ENCODE measurements around the gene SEMA7A. TPM values are rescaled to one million over a fixed set of nuclear protein-coding genes. Genes with fewer than 3 reads are reported as not detected.

The SEMA7A gene
- polyA plus RNA-seq, 1 of the 3 experiments (the other 2 are of a cell fraction): 1.3 TPM

DNA sequence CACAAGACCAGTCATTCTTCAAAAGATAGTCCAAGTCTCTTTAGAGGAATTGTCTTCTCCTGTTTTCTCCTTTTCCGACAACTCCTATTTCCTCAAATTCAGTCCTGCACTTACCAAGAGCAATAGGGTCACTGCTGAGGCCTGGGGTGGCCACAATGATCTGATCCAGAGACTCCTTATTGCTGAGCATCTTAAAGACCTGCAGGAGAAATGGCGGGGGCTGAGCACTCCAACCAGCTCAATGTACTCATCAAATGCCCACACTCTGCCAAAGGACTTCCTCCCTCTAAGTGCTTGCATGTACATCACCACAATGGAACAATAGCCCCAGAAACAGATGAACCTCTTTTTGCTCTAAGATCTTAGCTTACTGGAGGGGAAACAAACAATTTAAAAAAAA is 17.6 kb upstream of the SEMA7A start:
- H3K4me1 ChIP-seq (ENCODE audit: control insufficient read depth in 1 of 2, insufficient read depth in 2 of 2, low read depth in 1 of 2, low read length in 1 of 2): no peaks in the 10 kb centered on the region
- H3K27me3 ChIP-seq (ENCODE audit: insufficient read depth): no peaks in the 10 kb centered on the region
- TF ChIP-seq MEF2A (IDR thresholded peaks at IDR 0.05; ENCODE audit: borderline replicate concordance, low read depth) (no peak), EP300 (IDR thresholded peaks at IDR 0.05; ENCODE audit: borderline replicate concordance in 1 of 2, low read depth in 1 of 2, low read length in 1 of 2) (no peak), CHD2 (IDR thresholded peaks at IDR 0.05; ENCODE audit: low read length, partially characterized antibody) (no peak), GATA2 (CRISPR knock-in tag; IDR thresholded peaks at IDR 0.05) (no peak), FOSL2 (IDR thresholded peaks at IDR 0.05; ENCODE audit: borderline replicate concordance, low read depth) (no peak)
- TF ChIP-seq, protein P1, sequence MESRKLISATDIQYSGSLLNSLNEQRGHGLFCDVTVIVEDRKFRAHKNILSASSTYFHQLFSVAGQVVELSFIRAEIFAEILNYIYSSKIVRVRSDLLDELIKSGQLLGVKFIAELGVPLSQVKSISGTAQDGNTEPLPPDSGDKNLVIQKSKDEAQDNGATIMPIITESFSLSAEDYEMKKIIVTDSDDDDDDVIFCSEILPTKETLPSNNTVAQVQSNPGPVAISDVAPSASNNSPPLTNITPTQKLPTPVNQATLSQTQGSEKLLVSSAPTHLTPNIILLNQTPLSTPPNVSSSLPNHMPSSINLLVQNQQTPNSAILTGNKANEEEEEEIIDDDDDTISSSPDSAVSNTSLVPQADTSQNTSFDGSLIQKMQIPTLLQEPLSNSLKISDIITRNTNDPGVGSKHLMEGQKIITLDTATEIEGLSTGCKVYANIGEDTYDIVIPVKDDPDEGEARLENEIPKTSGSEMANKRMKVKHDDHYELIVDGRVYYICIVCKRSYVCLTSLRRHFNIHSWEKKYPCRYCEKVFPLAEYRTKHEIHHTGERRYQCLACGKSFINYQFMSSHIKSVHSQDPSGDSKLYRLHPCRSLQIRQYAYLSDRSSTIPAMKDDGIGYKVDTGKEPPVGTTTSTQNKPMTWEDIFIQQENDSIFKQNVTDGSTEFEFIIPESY (IDR thresholded peaks at IDR 0.05; ENCODE audit: borderline replicate concordance, low read depth): no peak
- TF ChIP-seq, protein P2, sequence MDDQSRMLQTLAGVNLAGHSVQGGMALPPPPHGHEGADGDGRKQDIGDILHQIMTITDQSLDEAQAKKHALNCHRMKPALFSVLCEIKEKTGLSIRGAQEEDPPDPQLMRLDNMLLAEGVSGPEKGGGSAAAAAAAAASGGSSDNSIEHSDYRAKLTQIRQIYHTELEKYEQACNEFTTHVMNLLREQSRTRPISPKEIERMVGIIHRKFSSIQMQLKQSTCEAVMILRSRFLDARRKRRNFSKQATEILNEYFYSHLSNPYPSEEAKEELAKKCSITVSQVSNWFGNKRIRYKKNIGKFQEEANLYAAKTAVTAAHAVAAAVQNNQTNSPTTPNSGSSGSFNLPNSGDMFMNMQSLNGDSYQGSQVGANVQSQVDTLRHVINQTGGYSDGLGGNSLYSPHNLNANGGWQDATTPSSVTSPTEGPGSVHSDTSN (IDR thresholded peaks at IDR 0.05): no peak
- TF ChIP-seq, protein P3, sequence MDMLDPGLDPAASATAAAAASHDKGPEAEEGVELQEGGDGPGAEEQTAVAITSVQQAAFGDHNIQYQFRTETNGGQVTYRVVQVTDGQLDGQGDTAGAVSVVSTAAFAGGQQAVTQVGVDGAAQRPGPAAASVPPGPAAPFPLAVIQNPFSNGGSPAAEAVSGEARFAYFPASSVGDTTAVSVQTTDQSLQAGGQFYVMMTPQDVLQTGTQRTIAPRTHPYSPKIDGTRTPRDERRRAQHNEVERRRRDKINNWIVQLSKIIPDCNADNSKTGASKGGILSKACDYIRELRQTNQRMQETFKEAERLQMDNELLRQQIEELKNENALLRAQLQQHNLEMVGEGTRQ (IDR thresholded peaks at IDR 0.05; ENCODE audit: borderline replicate concordance, low read depth, low read length): no peak
- no peaks in the 10 kb centered on the region for H4K20me1 ChIP-seq (ENCODE audit: insufficient read depth)
- H3K9me2 ChIP-seq: no peaks in the 10 kb centered on the region
- no peaks in the 10 kb centered on the region for H3F3A ChIP-seq (replicated peaks; ENCODE audit: insufficient read depth)
- H3K4me2 ChIP-seq: no peak overlapping the region
- CTCF ChIA-PET: interaction anchor here (1.2 to 36.5 kb wide), 3 partner anchors 7 to 73 kb away, joined by 4 to 779 read pairs (median 6); partner anchors contain the start of gene CYP11A1
- H3K27ac ChIP-seq (ENCODE audit: low read depth in 2 of 2, low read length in 1 of 2): no peak overlapping the region
- no peak overlapping the region for H3K9ac ChIP-seq
- no peaks in the 10 kb centered on the region for H3K9me3 ChIP-seq
- no peak overlapping the region for H2AFZ ChIP-seq (ENCODE audit: low read depth)
- no peak overlapping the region for H3K4me3 ChIP-seq (ENCODE audit: low read depth in 2 of 2, low read length in 1 of 2)
- no peak for DNase-seq
- POLR2A ChIA-PET: no interaction called here
- no peaks in the 10 kb centered on the region for H3K79me2 ChIP-seq (ENCODE audit: insufficient read depth)
- 87% methylated on average over 2 of the region's 2 CpGs for WGBS (ENCODE audit: low lambda C conversion rate)
- peaks cover 20 to 80% of the 10 kb centered on the region in 2 experiments for H3K36me3 ChIP-seq (replicated peaks in 1 of 2; ENCODE audit: control insufficient read depth in 1 of 2, insufficient read depth in 2 of 2, low read length in 1 of 2)

DNA sequence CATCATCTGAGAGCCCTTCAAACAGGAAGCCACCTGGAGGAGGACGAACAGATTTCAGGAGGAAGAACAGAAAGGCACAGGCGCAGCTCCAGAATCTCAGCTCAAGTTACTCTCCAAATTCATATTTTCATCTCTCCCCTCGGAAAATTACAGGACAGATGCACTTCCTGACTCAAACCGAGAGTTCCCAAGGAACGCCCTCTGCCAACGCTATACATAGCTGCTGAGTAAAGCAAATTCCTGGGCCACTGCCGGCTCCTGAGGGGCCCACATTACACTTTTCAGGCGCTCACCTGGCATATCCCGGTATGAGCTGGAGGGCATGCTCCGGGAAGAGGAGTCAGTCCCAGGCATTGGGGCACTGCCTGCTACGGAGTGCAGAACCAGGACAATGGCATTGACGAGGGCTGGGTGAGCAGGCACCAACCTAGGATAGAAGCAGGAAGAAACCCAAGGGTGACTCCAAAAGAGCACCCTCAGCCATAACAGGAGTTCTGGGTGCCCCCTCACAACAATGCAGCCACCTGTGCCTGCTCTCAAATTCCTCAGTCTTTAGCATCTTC is 16.0 kb upstream of the SEMA7A start:
- Histone ChIP-seq H4K20me1 (ENCODE audit: insufficient read depth) (no peaks in the 10 kb centered on the region), H3K9me3 (no peaks in the 10 kb centered on the region), H3K27ac (ENCODE audit: low read depth in 2 of 2, low read length in 1 of 2) (no peak overlapping the region), H3K4me2 (no peak overlapping the region), H3K9ac (no peak overlapping the region), H3F3A (replicated peaks; ENCODE audit: insufficient read depth) (no peaks in the 10 kb centered on the region), H3K27me3 (ENCODE audit: insufficient read depth) (no peaks in the 10 kb centered on the region), H2AFZ (ENCODE audit: low read depth) (no peak overlapping the region), H3K4me3 (ENCODE audit: low read depth in 2 of 2, low read length in 1 of 2) (no peak overlapping the region), H3K36me3 (replicated peaks in 1 of 2; ENCODE audit: control insufficient read depth in 1 of 2, insufficient read depth in 2 of 2, low read length in 1 of 2) (peaks cover 19 to 90% of the 10 kb centered on the region in 2 experiments), H3K79me2 (ENCODE audit: insufficient read depth) (no peaks in the 10 kb centered on the region), H3K4me1 (ENCODE audit: control insufficient read depth in 1 of 2, insufficient read depth in 2 of 2, low read depth in 1 of 2, low read length in 1 of 2) (no peaks in the 10 kb centered on the region), H3K9me2 (no peaks in the 10 kb centered on the region)
- POLR2A ChIA-PET: interaction anchor here (1.8 kb wide), 1 partner anchor 11 kb away, joined by 10 read pairs; the partner anchor contains the start of gene UBL7
- 94% methylated on average over 11 of the region's 12 CpGs for WGBS (ENCODE audit: low lambda C conversion rate)
- no peak for DNase-seq
- CTCF ChIA-PET: interaction anchor here (0.6 to 36.5 kb wide), 5 partner anchors 9 to 135 kb away, joined by 3 to 779 read pairs (median 4); partner anchors contain the start of gene CYP11A1
- TF ChIP-seq RAD21 (IDR thresholded peaks at IDR 0.05; ENCODE audit: low read length): no peak
- no peak for TF ChIP-seq RXRA (IDR thresholded peaks at IDR 0.05; ENCODE audit: borderline replicate concordance, low read depth)
- TF ChIP-seq GATA2 (CRISPR knock-in tag; IDR thresholded peaks at IDR 0.05): no peak
- no peak for TF ChIP-seq MEF2A (IDR thresholded peaks at IDR 0.05; ENCODE audit: borderline replicate concordance, low read depth)
- no peak for TF ChIP-seq EZH2phosphoT487 (IDR thresholded peaks at IDR 0.05; ENCODE audit: borderline replicate concordance, low read depth)
